ENCODE results near the gene AKIRIN2. TPM values are rescaled to one million over a fixed set of nuclear protein-coding genes. Genes with fewer than 3 reads are reported as not detected.

AKIRIN2 gene
- total RNA-seq, 2 donors from 2014 or later = 70.4 to 73.5 TPM

DNA sequence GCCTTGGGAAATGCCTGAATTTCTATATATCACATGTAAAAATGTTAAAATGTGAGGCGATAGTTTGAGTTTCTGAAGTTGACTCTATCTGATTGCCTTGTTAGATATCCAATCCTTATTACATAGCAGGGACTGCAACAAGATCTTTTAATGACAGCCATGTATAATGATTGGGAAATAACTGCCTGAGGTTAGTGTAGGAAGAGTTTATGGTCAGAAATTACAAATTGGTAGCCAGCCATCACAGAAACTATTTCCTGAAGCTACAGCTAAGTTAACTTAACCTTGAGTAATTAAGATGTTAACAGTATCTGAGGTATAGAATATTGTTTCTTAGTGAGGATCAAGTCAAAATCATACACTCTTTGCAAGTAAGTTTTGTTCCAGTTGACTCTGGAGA is 41.0 kb downstream of the AKIRIN2 start:
- Histone ChIP-seq H3K9me3 (ENCODE audit: control insufficient read depth, low read length) (no peaks in the 10 kb centered on the region), H3K4me3 (ENCODE audit: low read length) (no peak overlapping the region), H3K36me3 (ENCODE audit: control insufficient read depth, insufficient read depth, low read length) (peaks cover 78% of the 10 kb centered on the region), H3K27me3 (ENCODE audit: control insufficient read depth, insufficient read depth, low read length, poor library complexity, severe bottlenecking) (no peaks in the 10 kb centered on the region), H3K27ac (ENCODE audit: low read depth, low read length) (no peak overlapping the region), H3K9ac (ENCODE audit: extremely low read depth, low read length, poor library complexity, severe bottlenecking) (no peak overlapping the region), H3K4me1 (ENCODE audit: control insufficient read depth, insufficient read depth, low read length) (no peaks in the 10 kb centered on the region)
- Mint-ChIP-seq H3K36me3 (ENCODE audit: low read depth) (peaks cover 62% of the 10 kb centered on the region), H3K27ac (no peak overlapping the region), H3K4me1 (no peaks in the 10 kb centered on the region), H3K4me3 (no peak overlapping the region), H3K27me3 (ENCODE audit: insufficient read depth) (no peaks in the 10 kb centered on the region), H3K9me3 (no peaks in the 10 kb centered on the region)
- no peak for DNase-seq
- 100% methylated on average over 1 of the region's 1 CpG; no CpG with 5 or more reads in 1 of the 2 experiments for WGBS, 2 experiments (ENCODE audit: insufficient coverage in 1 of 2, insufficient read length in 1 of 2)
- TF ChIP-seq CTCF (conservative IDR thresholded peaks at IDR 0.05) = no peak

GRCh38 chr6:87660226-87660911 is 41.7 kb downstream of the AKIRIN2 start:
- Mint-ChIP-seq H3K36me3 (ENCODE audit: low read depth) (peaks cover 58% of the 10 kb centered on the region), H3K27ac (peak overlapping the region; percentile 64), H3K27me3 (ENCODE audit: insufficient read depth) (no peaks in the 10 kb centered on the region), H3K9me3 (no peaks in the 10 kb centered on the region), H3K4me3 (no peak overlapping the region), H3K4me1 (no peaks in the 10 kb centered on the region)
- TF ChIP-seq CTCF (conservative IDR thresholded peaks at IDR 0.05) = no peak
- Histone ChIP-seq H3K36me3 (ENCODE audit: control insufficient read depth, insufficient read depth, low read length) (peaks cover 79% of the 10 kb centered on the region), H3K4me1 (ENCODE audit: control insufficient read depth, insufficient read depth, low read length) (no peaks in the 10 kb centered on the region), H3K9ac (ENCODE audit: extremely low read depth, low read length, poor library complexity, severe bottlenecking) (no peak overlapping the region), H3K27ac (ENCODE audit: low read depth, low read length) (no peak overlapping the region), H3K4me3 (ENCODE audit: low read length) (no peak overlapping the region), H3K27me3 (ENCODE audit: control insufficient read depth, insufficient read depth, low read length, poor library complexity, severe bottlenecking) (no peaks in the 10 kb centered on the region), H3K9me3 (ENCODE audit: control insufficient read depth, low read length) (no peaks in the 10 kb centered on the region)
- no peak for DNase-seq

DNA sequence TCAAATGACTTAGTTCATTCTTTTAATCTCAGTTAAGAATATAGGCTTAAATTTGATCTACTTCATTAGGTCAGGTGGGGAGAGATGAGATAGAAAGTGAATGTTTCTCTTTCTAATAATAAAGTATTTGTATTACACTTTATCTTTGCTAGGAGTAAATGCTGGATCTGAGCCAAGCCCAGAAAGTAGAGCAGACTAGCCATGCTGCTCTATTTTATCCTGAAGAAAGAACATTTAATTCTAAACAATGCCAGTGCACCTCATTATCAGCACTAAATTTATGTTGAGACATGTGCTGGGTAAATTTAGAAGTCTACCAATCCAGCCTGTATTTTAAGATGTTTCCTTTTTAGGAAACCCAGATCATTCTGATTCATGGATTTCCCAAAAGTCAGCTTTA is 43.5 kb downstream of the AKIRIN2 start:
- H3K36me3 Mint-ChIP-seq (ENCODE audit: low read depth) = peaks cover 69% of the 10 kb centered on the region
- no peak overlapping the region for H3K4me3 Mint-ChIP-seq
- no peak overlapping the region for H3K27ac ChIP-seq (ENCODE audit: low read depth, low read length)
- peaks cover 4% of the 10 kb centered on the region for H3K9me3 ChIP-seq (ENCODE audit: control insufficient read depth, low read length)
- H3K9ac ChIP-seq (ENCODE audit: extremely low read depth, low read length, poor library complexity, severe bottlenecking) = no peak overlapping the region
- H3K27me3 ChIP-seq (ENCODE audit: control insufficient read depth, insufficient read depth, low read length, poor library complexity, severe bottlenecking) = no peaks in the 10 kb centered on the region
- DNase-seq = no peak
- H3K27me3 Mint-ChIP-seq (ENCODE audit: insufficient read depth) = no peaks in the 10 kb centered on the region
- peaks cover 2% of the 10 kb centered on the region for H3K4me1 ChIP-seq (ENCODE audit: control insufficient read depth, insufficient read depth, low read length)
- H3K27ac Mint-ChIP-seq = no peak overlapping the region
- no peak for TF ChIP-seq CTCF (conservative IDR thresholded peaks at IDR 0.05)
- no peak overlapping the region for H3K4me3 ChIP-seq (ENCODE audit: low read length)
- H3K36me3 ChIP-seq (ENCODE audit: control insufficient read depth, insufficient read depth, low read length) = peaks cover 66% of the 10 kb centered on the region
- H3K9me3 Mint-ChIP-seq = no peaks in the 10 kb centered on the region
- H3K4me1 Mint-ChIP-seq = peaks cover 7% of the 10 kb centered on the region

Data from endodermal cell (in vitro differentiated cells).